NCI-H748 (cell line): ENCODE results near the gene PTPRK.
"Not testable (repeated sequence)": the region's sequence is repeated elsewhere in the genome, so short reads cannot be mapped to it uniquely, and the experiment has no call there.

Source experiments
- DNase-seq: peaks from one replicate; lab custom pipeline; 2025; ENCODE audit not compliant: unreplicated experiment; lab: John Stamatoyannopoulos, UW

The PTPRK gene

DNA sequence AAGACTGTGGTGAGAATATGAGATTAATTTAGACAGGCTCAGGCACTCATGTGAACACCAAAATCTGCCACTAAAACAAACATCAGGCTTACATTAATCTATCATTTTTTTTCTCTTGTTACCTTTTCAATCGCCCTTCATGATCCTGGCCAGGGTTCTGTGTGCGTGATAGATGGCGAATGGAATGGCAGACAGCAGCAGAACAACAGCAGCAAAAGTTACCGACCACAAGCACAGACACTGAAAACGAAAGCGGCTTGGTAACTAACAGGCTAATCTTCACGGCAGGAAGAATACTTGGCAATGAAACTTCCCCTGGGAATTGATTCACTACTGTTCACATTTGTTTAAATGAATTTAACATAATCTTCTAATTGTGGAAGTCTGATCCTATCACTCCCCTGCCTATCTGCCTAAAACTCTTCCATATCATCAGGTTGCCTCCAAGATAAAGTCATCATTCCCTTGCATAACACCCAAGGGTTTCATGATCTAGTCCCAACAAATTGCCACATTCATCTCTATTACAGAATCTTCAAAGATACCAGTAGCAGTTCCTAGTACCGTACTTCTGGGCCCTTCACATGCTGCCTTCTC lies 28.7 kb downstream of the PTPRK start:
- DNase-seq, result peak; percentile 28

DNA sequence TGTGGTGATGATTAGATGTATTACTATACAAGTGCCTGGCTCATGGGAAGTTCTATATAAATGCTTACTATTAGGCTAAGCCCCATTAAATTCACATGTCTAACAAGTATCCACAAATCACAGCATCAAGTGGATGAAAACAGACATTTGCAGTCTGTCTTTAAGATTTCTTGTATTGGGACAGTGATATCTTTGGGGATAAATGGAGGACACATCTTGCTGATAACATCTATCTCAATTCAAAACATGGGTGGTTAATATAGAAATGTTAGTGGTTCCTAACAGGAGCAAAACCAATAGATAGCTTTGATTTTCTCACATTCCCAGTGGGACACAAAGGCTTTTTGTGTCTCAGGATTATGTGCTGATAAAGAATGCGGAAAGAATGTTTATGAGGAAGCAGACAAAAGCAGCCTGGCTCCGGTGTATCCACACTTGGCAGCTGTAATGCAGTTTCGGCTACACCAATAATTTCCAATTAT lies 29.3 kb downstream of the PTPRK start:
- no peak for DNase-seq

GRCh38 chr6:128487746-128488145 lies 32.7 kb downstream of the PTPRK start:
- no peak for DNase-seq

DNA sequence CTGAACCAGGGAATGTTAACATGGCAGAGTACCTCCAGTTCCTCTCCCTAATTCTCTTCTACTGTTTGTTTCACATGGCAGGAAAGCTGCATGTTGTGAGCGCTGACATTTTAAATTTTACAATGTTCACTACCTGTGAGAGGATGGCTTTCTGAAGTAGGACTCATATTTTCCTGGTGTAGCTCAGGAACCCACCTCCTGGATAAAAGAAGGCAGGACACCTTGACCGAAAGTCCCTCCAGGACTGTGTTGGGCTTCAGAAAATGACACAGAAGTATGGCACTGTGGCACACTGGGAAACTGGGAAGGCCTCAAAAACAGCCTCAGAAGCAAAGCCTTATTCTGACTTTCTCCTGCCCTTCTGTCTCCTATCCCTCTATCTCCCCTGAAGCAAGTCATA lies 33.3 kb downstream of the PTPRK start:
- peak; percentile 37 for DNase-seq

GRCh38 chr6:128486580-128486979 lies 33.8 kb downstream of the PTPRK start:
- not testable (repeated sequence) for DNase-seq

- DNase-seq, result no peak
These were observed 36.8 kb downstream of the PTPRK start for GRCh38 chr6:128483472-128484135.

DNA sequence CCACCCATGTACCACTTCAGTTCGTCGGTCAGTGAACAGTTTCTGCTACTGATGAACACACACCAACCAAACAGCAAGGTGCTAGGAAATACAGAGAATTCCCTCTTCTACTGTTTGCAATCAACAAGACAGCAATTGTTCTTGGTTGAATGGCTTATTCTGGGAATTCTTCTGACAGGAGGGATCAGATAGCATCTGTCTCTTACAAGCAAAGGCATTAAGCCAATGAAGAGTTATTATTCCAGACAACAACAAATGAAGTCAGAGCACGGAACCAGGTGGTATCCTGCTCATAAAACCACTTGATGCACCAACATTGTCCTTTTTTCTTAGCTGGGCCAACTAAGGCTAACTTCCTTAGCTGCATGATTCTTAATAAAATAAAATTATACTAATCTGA lies 37.8 kb downstream of the PTPRK start:
- DNase-seq, result peak; percentile 82

DNA sequence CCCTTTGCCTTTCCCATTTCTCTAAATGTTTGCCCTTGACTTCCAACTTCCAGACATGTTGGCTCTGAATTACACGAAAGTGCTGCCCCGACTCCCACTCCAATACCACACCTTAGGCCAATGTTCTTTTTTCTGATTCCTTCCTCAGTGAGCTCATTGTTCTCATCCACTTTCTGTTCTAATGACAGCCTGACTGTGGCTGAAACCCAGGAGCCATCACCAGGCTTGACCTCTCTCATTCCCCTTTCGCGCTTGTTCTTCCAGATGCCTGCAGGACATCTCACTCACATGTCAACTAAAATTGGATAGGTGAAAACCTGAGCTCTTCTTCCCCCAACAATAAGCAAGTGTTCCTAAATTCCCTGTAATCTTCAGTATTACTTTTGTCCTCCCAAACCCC lies 40.4 kb downstream of the PTPRK start:
- DNase-seq, result no peak

- DNase-seq, result peak; percentile 11
These were observed 41.2 kb downstream of the PTPRK start for GRCh38 chr6:128479048-128479666.

GRCh38 chr6:128478230-128479047 lies 42.0 kb downstream of the PTPRK start:
- DNase-seq, result no peak

- no peak for DNase-seq
These were observed 45.5 kb downstream of the PTPRK start for GRCh38 chr6:128474933-128475332.

- no peak for DNase-seq
These were observed 45.9 kb downstream of the PTPRK start for GRCh38 chr6:128474481-128474880.

GRCh38 chr6:128471907-128472306 lies 48.5 kb downstream of the PTPRK start:
- peak; percentile 80 for DNase-seq

DNA sequence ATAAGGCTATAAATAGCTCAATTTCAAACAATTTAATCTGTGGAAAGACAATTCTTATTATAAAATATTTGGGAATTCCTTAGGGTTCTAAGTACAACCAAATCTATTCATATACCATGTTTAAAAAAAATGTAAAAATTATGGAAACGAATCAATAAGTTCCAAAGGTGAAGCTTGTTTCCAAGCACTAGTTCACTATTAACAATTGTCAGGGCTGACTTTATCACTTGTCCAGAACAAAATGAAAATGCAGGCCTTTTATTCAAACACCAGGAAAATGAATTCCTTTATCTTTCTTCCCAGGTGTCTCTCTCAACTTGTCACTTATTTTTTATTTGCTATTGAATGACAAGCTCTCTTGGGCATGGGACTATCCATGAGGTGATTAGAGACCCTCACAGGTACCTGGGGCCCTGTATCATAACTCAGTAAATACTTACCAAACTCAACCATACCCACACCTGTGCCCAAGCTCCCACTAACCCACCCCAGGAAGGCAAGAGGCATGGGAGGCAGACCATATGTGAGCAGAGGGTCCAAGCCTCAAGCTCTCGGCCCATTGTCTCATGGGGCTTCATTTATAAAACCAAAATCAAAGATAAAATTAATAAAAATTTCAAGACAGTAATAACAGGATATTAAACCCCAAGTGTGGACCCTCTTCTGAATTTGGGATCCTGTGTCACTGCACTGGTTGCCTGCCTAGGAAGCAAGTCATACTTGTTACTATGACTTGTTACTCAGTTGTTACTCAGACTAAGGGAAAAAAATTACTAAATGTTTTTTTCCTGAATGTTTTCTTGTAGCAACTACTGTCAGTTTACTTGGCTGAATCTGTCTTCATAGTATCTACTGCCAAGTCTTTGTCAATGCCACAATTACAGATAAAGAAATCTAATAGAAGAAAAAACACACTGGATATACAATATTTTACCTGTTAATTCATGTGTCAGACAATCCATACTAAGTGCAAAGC lies 54.7 kb downstream of the PTPRK start:
- no peak for DNase-seq

- peak; percentile 39 for DNase-seq
These were observed 55.6 kb downstream of the PTPRK start for GRCh38 chr6:128464790-128465189.

GRCh38 chr6:128463942-128464341 lies 56.5 kb downstream of the PTPRK start:
- no peak for DNase-seq

GRCh38 chr6:128461501-128461900 lies 58.9 kb downstream of the PTPRK start:
- DNase-seq, result peak; percentile 42

DNA sequence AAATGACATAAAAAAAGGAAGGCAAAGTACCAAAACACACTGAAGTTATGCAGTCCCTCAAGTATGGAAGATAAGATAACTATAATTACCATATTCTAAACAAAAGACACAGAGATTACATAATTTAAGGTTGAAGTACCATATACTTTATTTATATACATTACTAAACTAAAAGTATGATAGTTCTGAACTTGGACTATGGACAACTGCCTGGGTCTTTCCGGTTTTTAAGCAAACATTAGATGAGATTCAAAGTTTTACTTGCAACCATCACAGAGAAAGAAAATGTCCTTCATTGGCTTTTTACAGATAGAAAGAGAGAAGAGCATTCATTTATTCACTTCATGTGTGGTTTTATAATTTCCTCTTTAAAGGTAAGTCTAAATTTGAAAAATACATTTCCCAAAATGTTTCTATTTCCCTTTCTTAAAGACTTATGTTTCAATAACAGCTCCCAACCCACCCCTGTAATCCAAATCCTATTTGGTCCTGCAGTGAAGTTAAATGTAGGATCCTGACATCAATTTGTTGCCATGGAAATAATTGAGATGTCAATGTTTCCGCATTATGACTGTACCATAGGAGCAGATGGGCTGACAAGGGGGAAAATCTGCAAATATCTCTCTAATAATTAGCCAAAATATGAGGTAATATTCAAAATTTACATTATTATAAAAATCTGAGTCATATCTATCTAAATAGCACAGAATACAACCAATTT lies 63.7 kb downstream of the PTPRK start:
- DNase-seq, result peak; percentile 87

DNA sequence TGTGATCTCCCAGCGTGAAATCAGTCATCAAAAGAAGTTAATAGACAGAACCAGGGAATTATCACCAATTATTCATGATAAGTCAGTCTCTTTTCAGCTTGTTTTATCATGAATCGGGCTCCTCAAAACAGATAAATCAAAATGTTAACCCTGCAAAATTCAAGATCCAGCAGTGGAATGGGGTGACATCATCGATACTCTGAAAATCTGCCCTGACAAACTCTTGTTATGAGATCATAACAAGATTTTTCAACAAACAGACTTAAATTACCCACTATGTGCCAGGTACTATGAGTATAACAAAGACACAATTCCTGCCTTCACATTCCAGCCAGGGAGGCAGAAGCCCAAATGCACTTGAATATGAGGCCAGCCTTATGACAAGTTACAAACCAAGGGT lies 64.4 kb downstream of the PTPRK start:
- no peak for DNase-seq

GRCh38 chr6:128452713-128453112 lies 67.7 kb downstream of the PTPRK start:
- DNase-seq, result no peak
